ENCODE data around the gene TMEM116.

GRCh38 chr12:111894556-111894955, 118.4 kb downstream of the TMEM116 start:
- TF ChIP-seq CTCF (conservative IDR thresholded peaks at IDR 0.05; ENCODE audit: low read depth, low read length) (no peak), EZH2 (IDR thresholded peaks at IDR 0.05; ENCODE audit: low read length, unreplicated experiment) (no peak), EZH2phosphoT487 (IDR thresholded peaks at IDR 0.05; ENCODE audit: borderline replicate concordance, low read length) (no peak)

All from PC-3 (cell line).